HepG2 (cell line): ENCODE measurements around the gene RTP2. TPM values are rescaled to one million over a fixed set of nuclear protein-coding genes. Genes with fewer than 3 reads are reported as not detected.

Experiments used
- DR1 ChIP-seq: sonication (generic); formaldehyde crosslinking; IDR thresholded peaks from 2 replicates; pipeline ENCODE4 v1.8.0; 2021; ENCODE audit warnings: mild to moderate bottlenecking, missing genetic modification reagents, inconsistent platforms
- DRAP1 ChIP-seq: IDR thresholded peaks from 2 replicates; pipeline ENCODE4 v1.6.1; 2016; ENCODE audit warnings: missing genetic modification reagents, missing compliant biosample characterization
- FOXM1 ChIP-seq: sonication (generic); formaldehyde crosslinking; IDR thresholded peaks from 2 replicates; pipeline ENCODE4 v1.5.0; 2020; ENCODE audit warnings: missing genetic modification reagents
- NR2F2 ChIP-seq: IDR thresholded peaks from 2 replicates; pipeline ENCODE4 v1.6.1; 2012; ENCODE audit warnings: low read depth, inconsistent platforms, borderline replicate concordance
- PREB ChIP-seq: sonication (generic); formaldehyde crosslinking; IDR thresholded peaks from 2 replicates; pipeline ENCODE4 v1.4.0; 2020; ENCODE audit warnings: missing genetic modification reagents
- RXRA ChIP-seq: sonication (generic); formaldehyde crosslinking; IDR thresholded peaks from 2 replicates; pipeline ENCODE4 v1.5.1; 2020; ENCODE audit warnings: missing genetic modification reagents
- USF2 ChIP-seq, 2 experiments: sonication (generic) in 1 of 2; formaldehyde crosslinking in 1 of 2; IDR thresholded peaks; 2 replicates each; pipeline versions ENCODE4 v1.5.1 to v1.6.1; 2011 to 2020; ENCODE audit warnings: borderline replicate concordance in 1 of 2, low read depth in 1 of 2, low read length in 1 of 2, mild to moderate bottlenecking in 1 of 2, missing genetic modification reagents in 1 of 2, moderate library complexity in 1 of 2
- YEATS4 ChIP-seq: sonication (generic); formaldehyde crosslinking; IDR thresholded peaks from 2 replicates; pipeline ENCODE4 v1.4.0; 2020; ENCODE audit warnings: missing genetic modification reagents, borderline replicate concordance
- ZBED4 ChIP-seq: sonication (generic); formaldehyde crosslinking; IDR thresholded peaks from 2 replicates; pipeline ENCODE4 v1.4.0; 2020; ENCODE audit warnings: missing genetic modification reagents, borderline replicate concordance
- ZBTB39 ChIP-seq: sonication (generic); formaldehyde crosslinking; IDR thresholded peaks from 2 replicates; pipeline ENCODE4 v1.5.0; 2020; ENCODE audit warnings: missing genetic modification reagents
- ZNF232 ChIP-seq: sonication (generic); formaldehyde crosslinking; IDR thresholded peaks from 2 replicates; pipeline ENCODE4 v1.4.0; 2020; ENCODE audit warnings: missing genetic modification reagents, borderline replicate concordance
- ZNF275 ChIP-seq: sonication (generic); formaldehyde crosslinking; IDR thresholded peaks from 2 replicates; pipeline ENCODE4 v1.8.0; 2022; ENCODE audit warnings: missing genetic modification reagents, mild to moderate bottlenecking, inconsistent platforms, borderline replicate concordance
- ZNF30 ChIP-seq: sonication (generic); formaldehyde crosslinking; IDR thresholded peaks from 2 replicates; pipeline ENCODE4 v1.5.0; 2020; ENCODE audit warnings: mild to moderate bottlenecking, missing genetic modification reagents
- ZNF430 ChIP-seq: sonication (generic); formaldehyde crosslinking; IDR thresholded peaks from 2 replicates; pipeline ENCODE4 v1.9.0; 2021; ENCODE audit warnings: mild to moderate bottlenecking, missing genetic modification reagents
- ZNF704 ChIP-seq: sonication (generic); formaldehyde crosslinking; IDR thresholded peaks from 2 replicates; pipeline ENCODE4 v1.8.1; 2023; ENCODE audit warnings: mild to moderate bottlenecking, inconsistent platforms, moderate library complexity, missing genetic modification reagents, borderline replicate concordance
- polyA plus RNA-seq, 8 experiments: library from polyadenylated mRNA; depleted of rRNA in 3 of 8; stranded (reverse) in 7 of 8; unstranded in 1 of 8; fragments of >200 nt; fragmentation: Illumina TruSeq in 4 of 8; extraction: Trizol in 4 of 8; gene quantifications; 2 replicates each; pipeline versions ENCODE4 v1.2.1 to v1.2.3, GENCODE V29; 2011 to 2016; ENCODE audit warnings: low read depth in 4 of 8, missing spikeins in 1 of 8, mixed read lengths in 1 of 8; ENCODE audit not compliant: insufficient read depth in 1 of 8
- total RNA-seq, 5 experiments: library from RNA; depleted of rRNA; stranded (reverse); fragments of >200 nt; fragmentation: Illumina TruSeq; extraction: Trizol; gene quantifications; 2 replicates each; pipeline ENCODE4 v1.2.3, GENCODE V29; 2016; ENCODE audit warnings: low read depth in 1 of 5

Gene RTP2
- total and polyA plus RNA-seq, 2 of the 13 experiments (the other 11 are each of a cell fraction or from before 2014, with no cell fraction given) = not detected

GRCh38 chr3:187719628-187720336 lies 17.4 kb upstream of the RTP2 start (continued):
- TF ChIP-seq ZBED4 (CRISPR knock-in tag) (no peak), USF2 (IDR thresholded peaks at IDR 0.05; ENCODE audit: low read depth, low read length) (no peak), USF2 (CRISPR knock-in tag; IDR thresholded peaks at IDR 0.05; ENCODE audit: borderline replicate concordance) (peak; percentile 53), ZNF30 (CRISPR knock-in tag) (no peak), DRAP1 (peak; percentile 51; the same call in 1 of the 2 replicates), RXRA (CRISPR knock-in tag) (peak; percentile 79), NR2F2 (peak; percentile 86), PREB (CRISPR knock-in tag) (no peak), YEATS4 (CRISPR knock-in tag) (peak; percentile 43; the same call in 1 of the 2 replicates), DR1 (CRISPR knock-in tag) (peak; percentile 62; the same call in 1 of the 2 replicates), ZNF430 (CRISPR knock-in tag) (0 out of 2 replicates have a peak, but pooled peaks have one; percentile 73), ZNF275 (no peak), FOXM1 (no peak), ZNF232 (CRISPR knock-in tag) (peak; percentile 80; the same call in 1 of the 2 replicates), ZNF704 (CRISPR knock-in tag) (no peak), ZBTB39 (CRISPR knock-in tag) (0 out of 2 replicates have a peak, but pooled peaks have one; percentile 87)
